ENCODE measurements around the gene CACNA1C.
"Not testable (repeated sequence)": the region's sequence is repeated elsewhere in the genome, so short reads cannot be mapped to it uniquely, and the experiment has no call there.

Gene CACNA1C

GRCh38 chr12:2683283-2684025 is 630.7 kb downstream of the CACNA1C start:
- DNase-seq (ENCODE audit: low read depth, low spot score): no peak

GRCh38 chr12:2684026-2684325 is 631.2 kb downstream of the CACNA1C start:
- DNase-seq (ENCODE audit: low read depth, low spot score): not testable (repeated sequence)

- not testable (repeated sequence) for DNase-seq (ENCODE audit: low read depth, low spot score)
These were observed 633.0 kb downstream of the CACNA1C start for GRCh38 chr12:2685620-2686279.

DNA sequence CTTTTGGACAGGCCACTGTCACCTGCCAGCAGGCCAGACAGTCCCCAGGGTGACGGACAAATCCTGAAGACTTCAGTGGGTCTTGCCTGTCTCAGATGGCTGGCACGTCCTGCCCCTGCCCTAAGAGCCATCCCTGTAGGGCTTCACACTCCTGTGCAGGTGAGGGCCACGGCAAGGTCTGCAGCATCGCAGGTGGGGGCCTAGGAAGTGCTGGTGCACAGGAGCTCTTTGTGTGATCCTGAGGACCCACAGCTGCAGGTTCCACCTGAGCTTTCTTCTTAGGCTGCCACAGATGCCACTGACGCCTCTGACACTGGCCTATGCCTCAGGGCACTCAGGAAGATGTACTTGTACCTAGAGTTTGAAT is 633.5 kb downstream of the CACNA1C start:
- DNase-seq (ENCODE audit: low read depth, low spot score): no peak

GRCh38 chr12:2687058-2687457 is 634.3 kb downstream of the CACNA1C start:
- DNase-seq (ENCODE audit: low read depth, low spot score): no peak

GRCh38 chr12:2687726-2688125 is 634.9 kb downstream of the CACNA1C start:
- DNase-seq (ENCODE audit: low read depth, low spot score): no peak

DNA sequence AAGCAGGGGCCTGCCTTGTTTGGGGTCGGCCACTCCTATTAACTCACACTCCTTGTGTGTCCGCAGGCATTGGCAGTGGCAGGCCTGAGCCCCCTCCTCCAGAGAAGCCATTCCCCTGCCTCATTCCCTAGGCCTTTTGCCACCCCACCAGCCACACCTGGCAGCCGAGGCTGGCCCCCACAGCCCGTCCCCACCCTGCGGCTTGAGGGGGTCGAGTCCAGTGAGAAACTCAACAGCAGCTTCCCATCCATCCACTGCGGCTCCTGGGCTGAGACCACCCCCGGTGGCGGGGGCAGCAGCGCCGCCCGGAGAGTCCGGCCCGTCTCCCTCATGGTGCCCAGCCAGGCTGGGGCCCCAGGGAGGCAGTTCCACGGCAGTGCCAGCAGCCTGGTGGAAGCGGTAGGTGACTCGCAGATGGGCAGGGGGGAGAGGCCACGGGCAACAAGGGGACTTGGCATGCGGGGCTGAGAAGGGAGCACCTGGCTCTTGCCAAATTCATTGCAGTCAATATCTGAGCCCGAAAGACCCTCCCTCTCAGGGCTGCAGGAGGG is 635.7 kb downstream of the CACNA1C start:
- DNase-seq (ENCODE audit: low read depth, low spot score): no peak

DNA sequence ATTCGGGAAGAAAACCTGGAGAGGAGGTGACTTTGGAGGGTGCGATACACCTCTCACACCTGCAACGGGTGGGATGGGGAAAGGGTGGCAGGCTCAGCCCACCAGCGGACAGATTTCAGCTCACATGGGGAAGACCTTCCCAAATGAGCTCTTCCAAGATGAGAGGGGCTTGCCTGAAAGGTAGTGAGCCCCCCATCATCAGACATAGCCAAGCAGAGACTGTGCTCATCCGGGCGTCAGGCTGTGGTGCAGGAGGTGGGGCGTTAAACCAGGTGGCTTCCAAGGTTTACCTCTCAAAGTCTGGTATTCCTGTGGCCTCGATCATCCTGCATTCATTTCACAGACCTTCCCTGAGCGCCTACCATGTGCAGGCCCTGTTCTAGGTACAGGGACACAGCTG is 636.6 kb downstream of the CACNA1C start:
- DNase-seq (ENCODE audit: low read depth, low spot score): no peak

DNA sequence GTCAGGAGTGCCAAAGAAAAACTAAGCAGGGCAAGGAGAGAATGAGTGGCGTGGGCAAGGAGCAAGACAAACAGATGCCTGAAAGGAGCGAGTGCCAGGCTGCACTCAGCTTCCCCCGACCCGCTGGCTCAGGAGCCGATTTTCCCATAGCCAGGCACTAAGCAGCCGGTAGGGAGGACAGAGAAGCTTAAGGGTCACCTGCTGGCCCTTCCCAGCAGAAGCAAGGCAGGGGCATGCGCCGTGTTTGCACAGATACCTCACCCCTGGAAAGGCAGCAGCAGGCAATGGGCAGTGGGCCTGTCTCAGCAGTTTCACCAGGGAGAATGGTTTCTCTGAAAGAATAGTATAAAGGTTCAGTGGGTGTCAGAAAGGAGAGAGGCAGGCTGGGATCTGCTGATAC is 637.1 kb downstream of the CACNA1C start:
- DNase-seq (ENCODE audit: low read depth, low spot score): no peak

- DNase-seq (ENCODE audit: low read depth, low spot score): no peak
These were observed 637.7 kb downstream of the CACNA1C start for GRCh38 chr12:2690348-2691005.

DNA sequence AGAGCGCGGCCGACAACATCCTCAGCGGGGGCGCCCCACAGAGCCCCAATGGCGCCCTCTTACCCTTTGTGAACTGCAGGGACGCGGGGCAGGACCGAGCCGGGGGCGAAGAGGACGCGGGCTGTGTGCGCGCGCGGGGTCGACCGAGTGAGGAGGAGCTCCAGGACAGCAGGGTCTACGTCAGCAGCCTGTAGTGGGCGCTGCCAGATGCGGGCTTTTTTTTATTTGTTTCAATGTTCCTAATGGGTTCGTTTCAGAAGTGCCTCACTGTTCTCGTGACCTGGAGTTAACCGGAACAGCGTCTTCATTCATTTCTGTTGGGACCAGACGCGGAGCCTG is 638.2 kb downstream of the CACNA1C start:
- DNase-seq (ENCODE audit: low read depth, low spot score): no peak

DNA sequence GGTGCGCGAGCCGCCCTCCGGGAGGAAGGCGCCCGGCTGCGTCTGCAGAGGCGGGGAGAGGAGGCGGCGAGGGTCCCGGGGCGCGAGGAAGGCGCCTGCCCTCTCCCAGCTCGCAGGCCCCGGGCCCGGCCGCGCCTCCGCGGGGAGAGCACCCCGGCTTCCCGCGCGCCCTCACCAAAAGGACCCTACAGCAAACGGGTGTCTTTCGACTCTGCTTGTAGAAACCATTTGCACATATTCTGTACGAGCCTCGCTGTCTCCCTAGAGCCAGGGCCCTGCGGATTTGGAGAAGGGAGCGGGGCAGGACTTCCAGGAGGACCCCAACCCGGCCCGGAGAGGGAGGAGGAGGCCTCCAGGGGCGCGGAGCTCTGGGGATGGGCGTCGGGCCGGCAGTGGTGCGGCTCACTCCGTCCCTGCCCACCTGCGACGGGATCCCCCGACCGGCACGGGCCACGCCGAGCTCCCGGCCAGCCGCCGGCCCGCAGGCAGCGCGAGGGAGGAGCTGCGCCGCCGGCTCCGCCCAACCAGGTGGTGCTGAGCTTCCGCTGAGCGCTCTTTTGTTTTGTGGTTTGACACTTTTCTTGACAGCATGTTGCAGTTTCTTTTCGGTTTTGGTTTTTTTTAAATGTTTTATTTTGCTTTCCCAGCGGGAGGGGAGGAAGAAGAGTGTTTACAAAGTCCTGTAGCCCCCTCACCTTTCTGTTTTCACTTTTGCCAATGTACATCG is 638.7 kb downstream of the CACNA1C start:
- no peak for DNase-seq (ENCODE audit: low read depth, low spot score)

DNA sequence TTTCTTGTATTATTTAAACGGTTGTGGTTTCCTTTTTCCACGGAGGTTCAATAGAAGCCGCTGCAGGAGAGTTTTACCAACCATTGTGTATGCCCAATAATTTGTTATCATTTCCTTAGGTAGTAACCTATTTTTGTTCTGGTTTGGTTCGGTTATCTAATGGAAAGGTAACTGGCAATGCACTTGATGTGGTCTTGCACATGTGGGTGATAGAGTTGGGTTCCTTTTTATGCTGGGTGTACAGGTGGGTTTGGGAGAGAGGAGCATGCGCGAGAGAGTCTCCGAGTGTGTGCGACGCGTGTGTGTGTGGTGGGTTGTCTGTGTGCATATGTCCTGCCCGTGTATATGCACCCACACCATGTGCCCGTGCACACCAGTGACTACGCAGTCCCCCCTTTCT is 639.3 kb downstream of the CACNA1C start:
- no peak for DNase-seq (ENCODE audit: low read depth, low spot score)

- no peak for DNase-seq (ENCODE audit: low read depth, low spot score)
These were observed 640.6 kb downstream of the CACNA1C start for GRCh38 chr12:2693244-2693860.

DNA sequence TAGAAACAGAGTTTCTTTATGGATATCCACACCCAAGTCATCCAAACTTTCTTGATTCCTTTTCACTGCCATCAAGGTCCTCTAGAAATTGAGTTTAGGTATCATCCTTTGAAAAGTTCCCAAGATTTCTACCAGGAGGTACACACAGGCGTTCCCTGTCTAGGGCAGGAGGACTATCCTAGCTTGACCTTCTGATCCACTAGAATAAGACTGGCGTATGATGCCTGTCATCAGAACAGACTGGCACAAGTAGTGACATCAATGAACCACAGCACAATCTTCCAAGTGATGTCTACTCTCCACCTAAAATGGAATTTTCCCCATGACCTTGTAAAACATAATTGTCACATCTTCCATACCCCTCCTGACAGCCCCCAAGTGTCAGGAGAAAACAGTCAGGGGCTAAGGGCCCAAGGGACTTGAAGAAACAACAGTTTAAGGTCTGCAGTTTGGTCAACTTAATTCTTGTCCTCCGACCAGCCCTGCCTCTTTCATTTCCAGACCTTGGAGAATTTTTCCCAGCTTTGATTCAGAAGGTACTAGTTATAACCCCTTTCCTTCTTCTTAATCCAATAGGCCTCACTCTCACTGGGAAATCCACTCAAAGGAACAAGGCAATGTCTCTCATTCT is 641.3 kb downstream of the CACNA1C start:
- DNase-seq (ENCODE audit: low read depth, low spot score): no peak

- no peak for DNase-seq (ENCODE audit: low read depth, low spot score)
These were observed 643.3 kb downstream of the CACNA1C start for GRCh38 chr12:2696136-2696535.

DNA sequence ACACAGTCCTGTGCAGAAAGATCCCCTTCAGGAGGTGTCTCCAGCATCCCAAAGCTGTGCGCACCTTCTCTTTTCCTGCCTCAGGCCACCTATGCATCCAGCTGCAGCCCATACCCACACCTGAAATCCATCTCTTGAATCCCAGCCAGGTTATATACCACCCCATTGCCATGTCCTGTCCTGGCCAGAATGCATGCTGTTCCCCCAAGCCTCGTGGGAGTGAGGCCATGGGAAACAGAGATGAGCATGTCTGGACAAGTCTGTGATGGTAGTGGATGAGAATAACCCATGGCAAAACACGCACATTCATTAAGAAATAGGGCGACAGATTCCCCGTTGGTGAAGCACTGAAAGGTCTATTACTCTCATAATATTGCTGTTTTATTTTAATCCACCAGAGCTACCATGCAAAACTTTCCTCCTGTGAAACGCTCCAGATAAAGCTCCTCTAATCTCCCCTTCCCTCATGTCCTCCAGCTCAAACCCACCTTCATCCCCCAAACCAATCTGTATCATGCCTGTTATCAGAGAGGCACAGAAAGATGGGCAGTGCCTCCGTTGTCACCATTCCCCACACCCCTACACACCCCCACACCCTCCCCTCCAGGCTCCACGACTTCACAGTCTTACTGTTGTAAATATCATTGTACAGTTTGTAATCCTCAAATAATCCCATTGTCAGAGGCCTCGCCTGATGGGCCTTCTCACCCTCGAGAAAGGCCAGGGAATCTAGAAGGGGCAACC is 644.4 kb downstream of the CACNA1C start:
- no peak for DNase-seq (ENCODE audit: low read depth, low spot score)

- DNase-seq (ENCODE audit: low read depth, low spot score): no peak
These were observed 645.8 kb downstream of the CACNA1C start for GRCh38 chr12:2698566-2698965.

GRCh38 chr12:2710701-2711100 is 657.9 kb downstream of the CACNA1C start:
- DNase-seq (ENCODE audit: low read depth, low spot score): no peak

- no peak for DNase-seq (ENCODE audit: low read depth, low spot score)
These were observed 666.6 kb downstream of the CACNA1C start for GRCh38 chr12:2719392-2719791.

GRCh38 chr12:2722806-2723205 is 670.0 kb downstream of the CACNA1C start:
- no peak for DNase-seq (ENCODE audit: low read depth, low spot score)

Data from smooth muscle cell of the brain vasculature (primary cell).